ENCODE results near the gene GPR37.

The GPR37 gene

DNA sequence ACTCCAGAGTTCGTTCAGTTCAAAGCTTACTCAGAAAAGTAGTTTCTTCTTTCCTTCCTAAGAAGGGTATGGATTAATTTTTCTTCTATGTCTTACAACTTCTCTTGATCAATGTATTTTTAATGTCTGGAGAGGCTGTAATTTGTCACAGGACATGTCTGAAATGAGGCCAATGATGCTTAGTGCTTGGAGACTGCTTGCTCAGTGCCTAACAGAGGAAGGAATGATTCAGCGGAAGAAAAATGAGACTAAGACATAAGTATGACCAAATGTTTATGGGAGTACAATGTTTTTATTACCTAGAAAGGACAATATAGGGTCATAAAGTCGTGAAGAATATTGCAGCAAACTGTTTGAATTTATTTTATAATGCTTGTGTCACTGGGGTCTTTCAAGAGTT, 43.3 kb downstream of the GPR37 start:
- TF ChIP-seq, protein P1, sequence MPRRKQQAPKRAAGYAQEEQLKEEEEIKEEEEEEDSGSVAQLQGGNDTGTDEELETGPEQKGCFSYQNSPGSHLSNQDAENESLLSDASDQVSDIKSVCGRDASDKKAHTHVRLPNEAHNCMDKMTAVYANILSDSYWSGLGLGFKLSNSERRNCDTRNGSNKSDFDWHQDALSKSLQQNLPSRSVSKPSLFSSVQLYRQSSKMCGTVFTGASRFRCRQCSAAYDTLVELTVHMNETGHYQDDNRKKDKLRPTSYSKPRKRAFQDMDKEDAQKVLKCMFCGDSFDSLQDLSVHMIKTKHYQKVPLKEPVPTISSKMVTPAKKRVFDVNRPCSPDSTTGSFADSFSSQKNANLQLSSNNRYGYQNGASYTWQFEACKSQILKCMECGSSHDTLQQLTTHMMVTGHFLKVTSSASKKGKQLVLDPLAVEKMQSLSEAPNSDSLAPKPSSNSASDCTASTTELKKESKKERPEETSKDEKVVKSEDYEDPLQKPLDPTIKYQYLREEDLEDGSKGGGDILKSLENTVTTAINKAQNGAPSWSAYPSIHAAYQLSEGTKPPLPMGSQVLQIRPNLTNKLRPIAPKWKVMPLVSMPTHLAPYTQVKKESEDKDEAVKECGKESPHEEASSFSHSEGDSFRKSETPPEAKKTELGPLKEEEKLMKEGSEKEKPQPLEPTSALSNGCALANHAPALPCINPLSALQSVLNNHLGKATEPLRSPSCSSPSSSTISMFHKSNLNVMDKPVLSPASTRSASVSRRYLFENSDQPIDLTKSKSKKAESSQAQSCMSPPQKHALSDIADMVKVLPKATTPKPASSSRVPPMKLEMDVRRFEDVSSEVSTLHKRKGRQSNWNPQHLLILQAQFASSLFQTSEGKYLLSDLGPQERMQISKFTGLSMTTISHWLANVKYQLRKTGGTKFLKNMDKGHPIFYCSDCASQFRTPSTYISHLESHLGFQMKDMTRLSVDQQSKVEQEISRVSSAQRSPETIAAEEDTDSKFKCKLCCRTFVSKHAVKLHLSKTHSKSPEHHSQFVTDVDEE (CRISPR knock-in tag; IDR thresholded peaks at IDR 0.05), result no peak
- TF ChIP-seq PPARA (CRISPR knock-in tag; IDR thresholded peaks at IDR 0.05; ENCODE audit: borderline replicate concordance), result no peak
- no peak for TF ChIP-seq ISL1 (CRISPR knock-in tag; IDR thresholded peaks at IDR 0.05)
- TF ChIP-seq, protein P2, sequence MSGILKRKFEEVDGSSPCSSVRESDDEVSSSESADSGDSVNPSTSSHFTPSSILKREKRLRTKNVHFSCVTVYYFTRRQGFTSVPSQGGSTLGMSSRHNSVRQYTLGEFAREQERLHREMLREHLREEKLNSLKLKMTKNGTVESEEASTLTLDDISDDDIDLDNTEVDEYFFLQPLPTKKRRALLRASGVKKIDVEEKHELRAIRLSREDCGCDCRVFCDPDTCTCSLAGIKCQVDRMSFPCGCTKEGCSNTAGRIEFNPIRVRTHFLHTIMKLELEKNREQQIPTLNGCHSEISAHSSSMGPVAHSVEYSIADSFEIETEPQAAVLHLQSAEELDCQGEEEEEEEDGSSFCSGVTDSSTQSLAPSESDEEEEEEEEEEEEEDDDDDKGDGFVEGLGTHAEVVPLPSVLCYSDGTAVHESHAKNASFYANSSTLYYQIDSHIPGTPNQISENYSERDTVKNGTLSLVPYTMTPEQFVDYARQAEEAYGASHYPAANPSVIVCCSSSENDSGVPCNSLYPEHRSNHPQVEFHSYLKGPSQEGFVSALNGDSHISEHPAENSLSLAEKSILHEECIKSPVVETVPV (CRISPR knock-in tag; IDR thresholded peaks at IDR 0.05), result no peak
- TF ChIP-seq RARB (CRISPR knock-in tag; IDR thresholded peaks at IDR 0.05), result no peak
- TF ChIP-seq OSR1 (CRISPR knock-in tag; IDR thresholded peaks at IDR 0.05), result no peak
- TF ChIP-seq ZC3H10 (CRISPR knock-in tag; IDR thresholded peaks at IDR 0.05), result no peak
- TF ChIP-seq SNAI2 (CRISPR knock-in tag; IDR thresholded peaks at IDR 0.05), result no peak
- TF ChIP-seq GLIS3 (CRISPR knock-in tag; IDR thresholded peaks at IDR 0.05), result no peak
- TF ChIP-seq ZFP3 (CRISPR knock-in tag; IDR thresholded peaks at IDR 0.05), result no peak
- TF ChIP-seq BACH2 (CRISPR knock-in tag; IDR thresholded peaks at IDR 0.05; ENCODE audit: borderline replicate concordance), result no peak
- TF ChIP-seq ZFP30 (CRISPR knock-in tag; IDR thresholded peaks at IDR 0.05), result no peak
- TF ChIP-seq, protein P3, sequence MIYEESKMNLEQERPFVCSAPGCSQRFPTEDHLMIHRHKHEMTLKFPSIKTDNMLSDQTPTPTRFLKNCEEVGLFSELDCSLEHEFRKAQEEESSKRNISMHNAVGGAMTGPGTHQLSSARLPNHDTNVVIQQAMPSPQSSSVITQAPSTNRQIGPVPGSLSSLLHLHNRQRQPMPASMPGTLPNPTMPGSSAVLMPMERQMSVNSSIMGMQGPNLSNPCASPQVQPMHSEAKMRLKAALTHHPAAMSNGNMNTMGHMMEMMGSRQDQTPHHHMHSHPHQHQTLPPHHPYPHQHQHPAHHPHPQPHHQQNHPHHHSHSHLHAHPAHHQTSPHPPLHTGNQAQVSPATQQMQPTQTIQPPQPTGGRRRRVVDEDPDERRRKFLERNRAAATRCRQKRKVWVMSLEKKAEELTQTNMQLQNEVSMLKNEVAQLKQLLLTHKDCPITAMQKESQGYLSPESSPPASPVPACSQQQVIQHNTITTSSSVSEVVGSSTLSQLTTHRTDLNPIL (CRISPR knock-in tag; IDR thresholded peaks at IDR 0.05; ENCODE audit: low read depth), result no peak
- TF ChIP-seq ESRRG (CRISPR knock-in tag; IDR thresholded peaks at IDR 0.05), result no peak
- no peak for ATAC-seq

DNA sequence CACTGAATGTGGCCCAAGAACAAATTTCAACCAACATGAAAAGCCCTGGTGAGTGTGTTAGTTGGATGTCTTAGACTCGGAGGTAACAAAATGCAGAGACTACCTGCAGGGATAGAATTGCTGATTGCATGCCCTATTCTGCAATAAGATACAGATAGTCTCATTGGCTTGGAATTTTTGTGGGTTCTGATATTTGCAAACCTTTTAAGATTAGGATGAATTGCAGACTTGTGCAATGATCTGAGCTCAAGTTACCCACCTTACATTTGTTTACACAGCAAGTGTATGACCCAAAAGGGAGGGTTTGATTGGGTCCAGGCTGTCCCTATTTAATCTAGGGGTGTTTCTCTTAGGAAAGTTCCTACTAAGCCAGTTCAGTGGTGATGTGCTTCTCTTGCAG, 45.4 kb downstream of the GPR37 start:
- TF ChIP-seq RARB (CRISPR knock-in tag; IDR thresholded peaks at IDR 0.05), result no peak
- TF ChIP-seq CSDC2 (CRISPR knock-in tag; IDR thresholded peaks at IDR 0.05), result no peak
- no peak for TF ChIP-seq ZNF70 (CRISPR knock-in tag; IDR thresholded peaks at IDR 0.05)
- TF ChIP-seq, protein P4, sequence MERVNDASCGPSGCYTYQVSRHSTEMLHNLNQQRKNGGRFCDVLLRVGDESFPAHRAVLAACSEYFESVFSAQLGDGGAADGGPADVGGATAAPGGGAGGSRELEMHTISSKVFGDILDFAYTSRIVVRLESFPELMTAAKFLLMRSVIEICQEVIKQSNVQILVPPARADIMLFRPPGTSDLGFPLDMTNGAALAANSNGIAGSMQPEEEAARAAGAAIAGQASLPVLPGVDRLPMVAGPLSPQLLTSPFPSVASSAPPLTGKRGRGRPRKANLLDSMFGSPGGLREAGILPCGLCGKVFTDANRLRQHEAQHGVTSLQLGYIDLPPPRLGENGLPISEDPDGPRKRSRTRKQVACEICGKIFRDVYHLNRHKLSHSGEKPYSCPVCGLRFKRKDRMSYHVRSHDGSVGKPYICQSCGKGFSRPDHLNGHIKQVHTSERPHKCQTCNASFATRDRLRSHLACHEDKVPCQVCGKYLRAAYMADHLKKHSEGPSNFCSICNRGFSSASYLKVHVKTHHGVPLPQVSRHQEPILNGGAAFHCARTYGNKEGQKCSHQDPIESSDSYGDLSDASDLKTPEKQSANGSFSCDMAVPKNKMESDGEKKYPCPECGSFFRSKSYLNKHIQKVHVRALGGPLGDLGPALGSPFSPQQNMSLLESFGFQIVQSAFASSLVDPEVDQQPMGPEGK (CRISPR knock-in tag; IDR thresholded peaks at IDR 0.05; ENCODE audit: borderline replicate concordance), result no peak
- TF ChIP-seq ISL1 (CRISPR knock-in tag; IDR thresholded peaks at IDR 0.05), result peak; percentile 49
- no peak for TF ChIP-seq ESRRG (CRISPR knock-in tag; IDR thresholded peaks at IDR 0.05)
- no peak for TF ChIP-seq ZFP3 (CRISPR knock-in tag; IDR thresholded peaks at IDR 0.05)
- no peak for TF ChIP-seq TOX (CRISPR knock-in tag; IDR thresholded peaks at IDR 0.05; ENCODE audit: borderline replicate concordance)
- no peak for ATAC-seq

DNA sequence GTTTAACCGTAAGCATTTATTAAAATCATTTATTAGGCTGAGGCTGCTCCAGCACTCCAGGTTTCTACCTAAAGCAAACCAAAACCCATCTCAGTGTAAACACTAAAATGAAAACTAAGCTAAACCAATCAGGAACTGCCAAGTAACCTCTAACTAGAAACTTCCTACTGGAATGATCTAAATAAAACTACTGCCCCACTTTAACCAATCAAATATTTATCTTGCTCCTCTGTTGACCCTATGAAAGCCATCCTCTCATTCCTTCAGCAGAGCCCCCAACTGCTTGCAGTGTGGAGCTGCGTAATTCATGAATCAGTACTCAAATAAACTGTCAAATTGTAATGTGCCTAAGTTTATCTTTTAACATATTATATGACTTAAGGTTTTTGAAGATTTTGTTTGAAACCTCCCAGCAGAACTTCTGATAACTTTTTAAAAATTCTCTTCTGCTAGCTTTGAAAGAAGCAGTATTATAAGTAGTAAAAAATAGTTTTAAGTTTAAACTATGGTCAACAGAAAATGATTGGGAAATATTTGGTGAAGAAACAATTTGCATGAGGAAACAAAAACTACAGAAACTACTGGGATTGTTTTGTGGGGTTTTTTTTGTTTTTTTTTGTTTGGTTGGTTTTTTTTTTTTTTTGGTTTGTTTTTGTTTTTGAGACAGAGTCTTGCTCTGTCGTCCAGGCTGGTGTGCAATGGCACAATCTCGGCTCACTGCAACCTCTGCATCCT, 47.4 kb downstream of the GPR37 start:
- ATAC-seq, result no peak; the same call in 2 of the 3 replicates
- no peak for TF ChIP-seq TOX (CRISPR knock-in tag; IDR thresholded peaks at IDR 0.05; ENCODE audit: borderline replicate concordance)
- TF ChIP-seq, protein P5, sequence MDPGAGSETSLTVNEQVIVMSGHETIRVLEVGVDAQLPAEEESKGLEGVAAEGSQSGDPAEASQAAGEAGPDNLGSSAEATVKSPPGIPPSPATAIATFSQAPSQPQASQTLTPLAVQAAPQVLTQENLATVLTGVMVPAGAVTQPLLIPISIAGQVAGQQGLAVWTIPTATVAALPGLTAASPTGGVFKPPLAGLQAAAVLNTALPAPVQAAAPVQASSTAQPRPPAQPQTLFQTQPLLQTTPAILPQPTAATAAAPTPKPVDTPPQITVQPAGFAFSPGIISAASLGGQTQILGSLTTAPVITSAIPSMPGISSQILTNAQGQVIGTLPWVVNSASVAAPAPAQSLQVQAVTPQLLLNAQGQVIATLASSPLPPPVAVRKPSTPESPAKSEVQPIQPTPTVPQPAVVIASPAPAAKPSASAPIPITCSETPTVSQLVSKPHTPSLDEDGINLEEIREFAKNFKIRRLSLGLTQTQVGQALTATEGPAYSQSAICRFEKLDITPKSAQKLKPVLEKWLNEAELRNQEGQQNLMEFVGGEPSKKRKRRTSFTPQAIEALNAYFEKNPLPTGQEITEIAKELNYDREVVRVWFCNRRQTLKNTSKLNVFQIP (CRISPR knock-in tag; IDR thresholded peaks at IDR 0.05; ENCODE audit: borderline replicate concordance, low read depth), result no peak
- no peak for TF ChIP-seq OSR1 (CRISPR knock-in tag; IDR thresholded peaks at IDR 0.05)
- TF ChIP-seq PPARA (CRISPR knock-in tag; IDR thresholded peaks at IDR 0.05; ENCODE audit: borderline replicate concordance), result no peak
- TF ChIP-seq ZNF70 (CRISPR knock-in tag; IDR thresholded peaks at IDR 0.05), result no peak
- TF ChIP-seq ZFP3 (CRISPR knock-in tag; IDR thresholded peaks at IDR 0.05), result no peak
- no peak for TF ChIP-seq ZFP30 (CRISPR knock-in tag; IDR thresholded peaks at IDR 0.05)
- TF ChIP-seq ZC3H10 (CRISPR knock-in tag; IDR thresholded peaks at IDR 0.05), result no peak
- no peak for TF ChIP-seq GLIS3 (CRISPR knock-in tag; IDR thresholded peaks at IDR 0.05)
- TF ChIP-seq, protein P1 (CRISPR knock-in tag; IDR thresholded peaks at IDR 0.05), result no peak
- TF ChIP-seq ZNF8 (CRISPR knock-in tag; IDR thresholded peaks at IDR 0.05), result no peak
- no peak for TF ChIP-seq ISL1 (CRISPR knock-in tag; IDR thresholded peaks at IDR 0.05)
- no peak for TF ChIP-seq BACH2 (CRISPR knock-in tag; IDR thresholded peaks at IDR 0.05; ENCODE audit: borderline replicate concordance)
- TF ChIP-seq, protein P4 (CRISPR knock-in tag; IDR thresholded peaks at IDR 0.05; ENCODE audit: borderline replicate concordance), result no peak
- TF ChIP-seq CSDC2 (CRISPR knock-in tag; IDR thresholded peaks at IDR 0.05), result no peak
- TF ChIP-seq ZNF565 (CRISPR knock-in tag; conservative IDR thresholded peaks at IDR 0.05; ENCODE audit: low read depth), result no peak
